22Rv1 (cell line): Measurements from ENCODE around the gene DTX4.

Source experiments
- H3K27ac ChIP-seq: fragments of 450-650 bp; 2 replicates; pipeline ENCODE4 v1.5.1; 2017
- CTCF ChIP-seq: fragments of 450-650 bp; IDR thresholded peaks from 2 replicates; pipeline ENCODE4 v1.5.1; 2017; ENCODE audit warnings: mild to moderate bottlenecking
- ZFX ChIP-seq: fragments of 450-650 bp; IDR thresholded peaks from 2 replicates; pipeline ENCODE4 v1.6.1; 2017; ENCODE audit warnings: antibody characterized with exemption, borderline replicate concordance

DTX4 gene

DNA sequence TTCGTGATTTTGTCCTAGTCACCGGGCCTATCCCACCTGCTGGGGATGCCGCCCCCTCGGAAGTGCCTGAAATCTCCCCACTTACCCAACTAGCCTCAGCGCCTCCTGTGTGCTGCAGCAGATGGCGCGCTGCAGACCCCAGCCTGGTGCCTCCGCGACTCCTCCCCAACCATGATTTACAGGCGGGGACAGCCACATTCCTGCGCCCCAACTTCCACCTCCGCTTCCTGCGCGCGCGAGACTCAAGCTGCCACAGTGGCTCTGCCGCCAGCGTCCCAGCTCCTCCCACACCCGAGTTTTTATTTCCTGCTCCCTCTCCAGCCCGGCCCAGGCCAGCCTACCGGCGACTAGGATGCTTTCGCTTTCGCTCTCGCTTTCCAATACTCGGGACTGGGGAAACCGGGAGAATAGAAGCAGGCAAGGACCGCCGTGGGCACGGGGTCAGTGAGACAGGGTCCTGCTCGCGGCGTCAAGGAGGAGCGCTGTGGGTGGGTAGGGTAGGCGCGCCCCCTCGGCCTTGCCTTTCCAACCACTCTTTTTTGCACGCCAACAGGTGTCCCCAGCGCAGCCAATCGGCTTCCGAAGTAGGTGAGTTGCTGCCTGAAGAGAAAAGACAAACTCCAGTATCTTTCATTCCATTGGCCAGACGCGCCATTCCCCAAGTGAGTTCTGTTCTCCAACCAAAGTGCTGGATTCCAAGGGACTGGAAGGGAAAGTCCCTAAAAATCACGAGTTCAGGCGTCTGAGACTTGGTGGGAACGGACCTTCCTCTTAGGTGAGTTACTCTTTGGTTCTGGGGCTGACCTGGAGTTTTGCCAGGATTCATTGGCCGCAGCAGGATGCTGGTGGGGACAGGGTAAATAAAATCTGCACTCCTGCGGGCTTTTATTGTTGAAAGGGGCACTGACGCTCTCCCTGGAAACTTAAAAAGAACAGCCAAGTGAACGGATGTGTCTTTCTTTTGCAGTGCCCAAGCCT, 29.1 kb upstream of the DTX4 start, which contains the start of gene FAM111A:
Gene FAM111A, plus strand, starts transcription at position 327 of the 978 bp plus-strand sequence. CDS start 6,017 bp downstream, outside the sequence.
- TF ChIP-seq ZFX (no peak), CTCF (peak; percentile 50)
- peak within 1 kb of the TSS; percentile 78 for H3K27ac ChIP-seq

GRCh38 chr11:59144096-59144495, 27.8 kb upstream of the DTX4 start:
- peak overlapping the region; percentile 78; the same call in 1 of the 2 replicates for H3K27ac ChIP-seq
- TF ChIP-seq ZFX = no peak
- TF ChIP-seq CTCF = no peak

- H3K27ac ChIP-seq = no peak overlapping the region
- no peak for TF ChIP-seq ZFX
- TF ChIP-seq CTCF = no peak
Measured at GRCh38 chr11:59144579-59145345, 27.2 kb upstream of the DTX4 start.

DNA sequence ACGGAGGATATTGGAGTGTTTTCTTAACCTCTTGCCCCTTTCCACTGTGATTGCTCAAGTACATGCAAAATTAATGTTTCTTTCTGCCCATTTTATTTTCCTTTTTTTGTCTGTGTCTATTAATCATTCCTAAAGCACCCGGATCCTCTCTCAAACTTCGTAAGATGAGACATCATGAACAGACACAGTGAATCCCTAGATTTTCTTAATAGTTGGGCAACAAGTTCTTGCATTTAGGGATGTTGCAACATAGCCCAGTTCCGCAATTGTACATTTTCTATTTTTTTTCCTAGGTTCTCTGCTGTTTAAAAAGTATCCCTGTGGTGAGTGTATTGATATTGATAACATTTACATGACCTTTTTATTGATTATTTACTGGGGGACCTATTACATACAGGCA, 26.4 kb upstream of the DTX4 start:
- no peak overlapping the region for H3K27ac ChIP-seq

DNA sequence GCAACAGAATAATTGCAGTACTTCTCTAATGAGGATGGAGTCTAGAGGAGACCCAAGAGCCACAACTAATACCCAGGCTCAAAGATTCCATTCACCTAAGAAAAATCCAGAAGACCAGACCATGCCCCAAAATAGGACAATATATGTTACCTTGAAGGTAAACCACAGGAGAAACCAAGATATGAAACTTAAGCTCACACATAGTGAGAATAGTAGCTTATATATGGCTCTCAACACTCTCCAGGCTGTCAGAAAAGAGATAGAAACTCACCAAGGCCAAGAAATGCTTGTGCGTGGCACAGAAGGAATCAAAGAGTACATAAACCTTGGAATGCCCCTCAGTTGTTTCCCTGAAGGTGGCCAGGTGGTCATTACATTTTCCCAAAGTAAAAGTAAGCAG, 20.2 kb upstream of the DTX4 start:
- no peak overlapping the region for H3K27ac ChIP-seq
- TF ChIP-seq CTCF = no peak
- no peak for TF ChIP-seq ZFX

More for the DNA sequence above, 26.4 kb upstream of the DTX4 start:
- TF ChIP-seq CTCF = no peak
- TF ChIP-seq ZFX = no peak

DNA sequence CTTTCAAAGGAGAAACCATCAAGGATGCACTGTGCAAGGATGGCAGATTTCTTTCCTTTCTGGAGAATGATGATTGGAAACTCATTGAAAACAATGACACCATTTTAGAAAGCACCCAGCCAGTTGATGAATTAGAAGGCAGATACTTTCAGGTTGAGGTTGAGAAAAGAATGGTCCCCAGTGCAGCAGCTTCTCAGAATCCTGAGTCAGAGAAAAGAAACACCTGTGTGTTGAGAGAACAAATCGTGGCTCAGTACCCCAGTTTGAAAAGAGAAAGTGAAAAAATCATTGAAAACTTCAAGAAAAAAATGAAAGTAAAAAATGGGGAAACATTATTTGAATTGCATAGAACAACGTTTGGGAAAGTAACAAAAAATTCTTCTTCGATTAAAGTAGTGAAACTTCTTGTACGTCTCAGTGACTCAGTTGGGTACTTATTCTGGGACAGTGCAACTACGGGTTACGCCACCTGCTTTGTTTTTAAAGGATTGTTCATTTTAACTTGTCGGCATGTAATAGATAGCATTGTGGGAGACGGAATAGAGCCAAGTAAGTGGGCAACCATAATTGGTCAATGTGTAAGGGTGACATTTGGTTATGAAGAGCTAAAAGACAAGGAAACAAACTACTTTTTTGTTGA, 19.5 kb upstream of the DTX4 start:
- no peak overlapping the region for H3K27ac ChIP-seq
- TF ChIP-seq ZFX (no peak), CTCF (no peak)
